Measurements from ENCODE around the gene BOC. TPM values are rescaled to one million over a fixed set of nuclear protein-coding genes. Genes with fewer than 3 reads are reported as not detected.

BOC gene
- total RNA-seq, 1 donor from 2014 or later, result 3.3 TPM

DNA sequence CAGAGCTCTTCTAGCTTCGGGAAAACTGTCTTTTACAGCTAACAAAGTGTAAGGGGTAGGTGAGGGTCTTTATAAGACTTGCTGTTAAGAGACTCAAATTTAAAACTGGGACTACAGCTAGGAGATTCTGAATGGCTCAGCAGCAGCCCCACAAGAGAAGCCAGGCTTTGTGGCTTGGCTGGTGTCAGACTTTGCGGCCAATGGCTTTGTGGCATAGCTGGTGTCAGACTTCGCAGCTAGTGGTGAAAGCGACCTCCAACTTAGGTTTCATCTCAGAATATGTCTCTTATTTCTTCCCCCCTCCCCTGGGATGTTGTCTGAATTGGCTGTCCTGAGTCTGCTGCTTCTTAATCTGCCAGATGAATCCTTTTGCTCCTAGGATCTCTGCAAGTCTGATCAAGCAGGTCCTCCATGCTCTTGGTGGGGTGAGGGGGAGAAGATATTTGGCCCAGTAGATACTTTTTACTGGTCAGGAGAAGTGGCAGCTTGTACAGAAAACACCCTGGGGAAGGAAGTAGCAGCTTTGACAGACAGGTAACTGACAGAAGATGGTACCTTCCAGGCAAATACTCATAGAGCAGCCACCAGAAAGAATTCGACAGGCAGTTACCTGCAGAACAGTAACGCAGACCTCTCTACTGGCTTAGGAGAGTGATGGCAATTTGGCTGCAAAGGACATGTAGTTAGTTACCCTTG, 8.4 kb downstream of the BOC start:
- DNase-seq (ENCODE audit: low spot score in 2 of 2), result no peak
- no peak for FAIRE-seq

- no peak for DNase-seq (ENCODE audit: low spot score in 2 of 2)
- no peak for FAIRE-seq
Observed at GRCh38 chr3:113220721-113221120, 9.4 kb downstream of the BOC start.

GRCh38 chr3:113221721-113222257, 10.4 kb downstream of the BOC start:
- FAIRE-seq (no peak), DNase-seq (ENCODE audit: low spot score in 2 of 2) (no peak)

DNA sequence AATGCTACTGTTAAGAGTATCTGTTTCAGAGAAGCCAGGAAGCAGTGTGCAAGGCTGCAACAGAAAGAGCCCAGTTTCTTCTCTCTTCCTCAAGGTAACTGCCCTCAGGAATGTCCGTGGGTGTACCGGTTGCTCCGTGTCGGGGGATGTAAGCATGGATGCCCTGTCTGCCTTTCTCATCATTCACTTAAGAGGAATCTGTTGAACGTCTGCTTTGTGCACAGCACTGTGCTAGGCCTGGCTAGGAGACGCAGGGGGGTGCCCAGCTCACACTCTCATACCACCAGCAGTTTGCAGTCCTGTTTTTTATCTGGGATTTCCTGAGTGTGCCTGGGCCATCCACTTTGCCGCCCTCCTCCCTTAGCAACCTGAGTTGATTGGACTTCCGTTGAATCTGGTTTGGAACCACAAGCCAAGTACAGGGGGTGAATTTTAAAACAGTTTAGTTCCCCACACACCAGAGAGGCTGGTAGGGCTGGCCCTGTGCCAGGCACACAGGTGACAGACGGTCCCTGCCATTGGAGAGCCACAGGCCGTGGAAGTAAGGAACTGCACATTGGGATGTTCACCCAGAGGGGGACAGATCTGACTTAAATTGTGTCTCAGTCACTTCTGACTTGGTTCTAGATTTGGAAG, 11.2 kb downstream of the BOC start:
- DNase-seq (ENCODE audit: low spot score in 2 of 2), result no peak
- FAIRE-seq, result no peak

DNA sequence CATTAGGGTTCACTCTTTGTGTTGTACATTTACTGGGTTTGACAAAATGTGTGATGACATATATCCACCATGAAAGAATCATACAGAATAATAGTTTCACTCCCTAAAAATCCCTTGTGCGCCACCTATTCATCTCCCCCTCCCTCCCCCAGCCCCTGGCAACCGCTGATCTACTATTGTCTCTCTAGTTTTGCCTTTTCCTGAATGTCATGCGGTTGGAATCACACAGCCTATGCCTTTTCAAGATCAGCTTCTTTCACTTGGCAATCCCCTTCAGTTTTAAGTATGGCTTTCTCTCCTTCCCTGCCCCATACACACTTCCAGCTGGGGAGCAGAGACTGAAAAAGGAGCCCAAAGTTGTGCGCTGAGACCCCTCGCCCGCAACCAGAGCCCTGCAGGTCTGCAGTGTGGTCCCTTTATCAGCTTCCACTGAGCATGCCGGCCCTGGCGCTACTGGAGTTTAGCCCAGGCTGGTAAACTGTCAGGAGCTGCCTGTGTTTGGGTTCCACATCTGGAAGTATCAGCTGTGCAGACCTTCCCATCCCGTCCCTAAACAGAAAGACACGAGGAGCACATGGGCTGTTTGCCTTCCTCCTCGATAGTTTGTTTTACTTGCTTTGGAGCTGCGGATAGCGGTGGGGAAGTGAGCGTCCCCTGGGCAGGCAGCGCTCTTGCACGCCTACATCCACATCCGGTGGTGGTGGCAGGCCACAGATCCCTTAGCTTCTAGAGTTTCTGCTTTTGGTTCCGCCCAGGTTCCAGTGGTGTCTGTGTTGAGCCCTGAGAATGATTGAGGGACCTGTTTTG, 12.3 kb downstream of the BOC start:
- no peak for DNase-seq (ENCODE audit: low spot score in 2 of 2)
- FAIRE-seq, result no peak

DNA sequence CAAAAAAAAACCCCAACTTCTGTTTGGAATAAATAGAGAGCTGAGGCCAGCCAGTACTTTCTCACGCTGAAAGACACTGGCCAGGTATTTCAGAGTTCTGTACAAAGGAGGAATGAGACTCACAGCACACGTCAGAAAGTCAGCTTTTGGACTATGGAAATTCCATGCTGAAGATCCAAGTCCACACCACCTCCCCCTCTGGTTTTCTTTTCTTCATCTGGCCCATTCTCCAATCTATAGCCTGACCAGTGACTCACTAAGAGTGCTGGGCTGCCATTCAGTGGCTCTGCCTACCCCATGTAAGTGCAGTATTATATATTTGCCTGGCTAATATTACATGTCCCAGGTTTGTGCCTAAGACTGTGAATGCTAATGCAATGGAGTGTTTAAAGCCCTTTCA, 13.9 kb downstream of the BOC start:
- FAIRE-seq (no peak), DNase-seq (ENCODE audit: low spot score in 2 of 2) (no peak)

DNA sequence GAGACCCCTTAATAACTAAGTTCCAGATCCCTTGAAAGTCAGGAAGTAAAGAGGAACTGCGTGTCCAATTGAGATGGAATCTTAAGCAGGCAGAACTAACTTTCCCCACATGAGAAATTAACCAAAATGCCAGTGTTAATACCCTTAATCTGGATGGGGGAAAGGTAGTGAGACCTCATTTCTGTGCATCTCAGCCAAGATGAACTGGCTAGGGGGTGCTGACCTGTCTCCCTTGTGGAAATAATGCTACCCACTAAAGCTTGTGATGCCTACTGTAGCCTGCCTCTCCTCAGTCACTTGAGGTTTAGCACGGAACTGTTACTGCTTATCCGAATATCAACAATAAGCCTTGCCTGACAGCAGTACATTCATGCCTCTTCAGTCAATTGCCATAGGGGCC, 15.1 kb downstream of the BOC start:
- FAIRE-seq, result no peak
- DNase-seq (ENCODE audit: low spot score in 2 of 2), result no peak

DNA sequence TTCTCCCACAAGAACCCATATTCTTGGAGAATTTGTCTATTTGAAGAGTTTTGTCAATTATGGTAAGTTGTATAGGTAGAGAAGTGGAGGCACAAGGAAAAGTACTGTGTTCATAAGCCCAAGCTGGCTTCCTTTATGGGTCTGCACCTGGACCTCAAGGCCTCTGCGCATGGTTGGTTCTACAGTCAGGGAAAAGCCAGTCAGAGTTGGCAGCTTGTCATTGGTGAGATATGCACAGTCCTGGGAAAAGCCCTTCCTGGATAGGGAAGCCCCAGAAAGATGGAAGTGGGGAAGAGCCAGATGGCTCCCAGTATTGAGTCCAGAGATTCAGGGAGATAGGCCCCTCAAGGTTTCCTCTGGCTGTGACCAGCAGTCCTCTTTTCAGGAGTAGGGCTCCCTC, 15.8 kb downstream of the BOC start:
- no peak for FAIRE-seq

DNA sequence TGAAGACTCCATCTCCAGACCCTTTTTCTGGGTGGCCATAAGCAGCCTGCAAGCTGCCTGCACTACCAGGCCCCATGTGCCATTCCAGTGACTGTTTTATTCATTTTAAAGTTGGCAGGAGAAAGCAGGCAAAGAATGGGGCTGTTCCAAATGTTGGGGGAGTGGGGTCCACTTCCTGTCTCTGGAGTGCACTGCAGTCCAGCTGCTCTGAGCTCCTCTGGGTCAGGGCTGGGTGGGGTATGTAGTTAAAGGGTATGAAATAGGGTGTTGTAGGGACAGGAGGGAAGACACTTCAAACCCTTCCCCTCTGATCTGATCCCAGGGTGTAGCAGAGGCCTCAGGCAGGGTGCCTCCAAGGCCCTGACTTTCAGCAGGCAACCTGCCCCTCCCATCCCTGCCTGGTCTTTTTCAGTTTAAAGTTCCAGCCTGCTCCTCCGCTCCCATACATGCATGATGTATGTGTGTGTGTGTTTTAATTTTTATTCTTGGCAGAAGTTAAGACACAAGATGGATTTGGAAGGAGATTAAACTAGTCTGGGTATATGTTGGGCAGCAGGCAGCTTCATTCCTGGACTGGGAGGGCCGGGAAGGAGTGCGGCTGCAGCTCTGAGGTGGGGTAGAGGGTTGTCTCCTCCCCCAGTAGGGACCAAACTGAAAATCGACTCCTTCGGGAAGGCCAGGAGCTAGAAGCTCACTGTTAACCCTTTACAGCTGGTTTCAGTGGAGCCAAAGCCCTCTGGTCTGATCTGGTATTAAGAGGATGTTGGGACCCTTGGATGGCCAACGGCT, 17.3 kb downstream of the BOC start:
- no peak for DNase-seq (ENCODE audit: low spot score in 2 of 2)
- FAIRE-seq, result no peak

More for the DNA sequence above, 15.8 kb downstream of the BOC start:
- no peak for DNase-seq (ENCODE audit: low spot score in 2 of 2)

GRCh38 chr3:113231391-113231790, 20.0 kb downstream of the BOC start:
- FAIRE-seq, result no peak
- no peak for DNase-seq (ENCODE audit: low spot score in 2 of 2)

GRCh38 chr3:113231827-113232253, 20.5 kb downstream of the BOC start:
- FAIRE-seq (no peak), DNase-seq (ENCODE audit: low spot score in 2 of 2) (no peak)

DNA sequence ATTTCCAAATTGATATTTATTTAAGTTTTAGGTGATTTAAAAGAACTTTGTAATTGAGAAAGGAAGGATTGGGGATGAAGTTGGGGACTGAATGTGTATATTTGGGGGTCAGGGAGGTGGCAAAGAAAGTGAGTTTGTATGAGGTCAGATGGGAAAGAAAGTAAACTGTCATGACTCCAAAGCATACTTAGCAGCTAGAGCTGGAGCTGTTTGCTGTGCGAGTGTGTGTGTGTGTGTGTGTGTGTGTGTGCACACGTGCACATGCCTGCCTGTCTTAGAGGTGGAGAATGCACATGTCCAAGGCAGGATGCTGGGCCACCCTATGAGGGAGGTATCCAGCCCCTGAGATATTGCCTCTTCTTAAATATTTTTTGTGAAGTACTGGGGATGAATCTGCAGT, 21.0 kb downstream of the BOC start:
- no peak for FAIRE-seq
- no peak for DNase-seq (ENCODE audit: low spot score in 2 of 2)

GRCh38 chr3:113233497-113233896, 22.1 kb downstream of the BOC start:
- FAIRE-seq (no peak), DNase-seq (ENCODE audit: low spot score in 2 of 2) (no peak)

GRCh38 chr3:113234028-113234427, 22.7 kb downstream of the BOC start:
- FAIRE-seq (no peak), DNase-seq (ENCODE audit: low spot score in 2 of 2) (no peak)

DNA sequence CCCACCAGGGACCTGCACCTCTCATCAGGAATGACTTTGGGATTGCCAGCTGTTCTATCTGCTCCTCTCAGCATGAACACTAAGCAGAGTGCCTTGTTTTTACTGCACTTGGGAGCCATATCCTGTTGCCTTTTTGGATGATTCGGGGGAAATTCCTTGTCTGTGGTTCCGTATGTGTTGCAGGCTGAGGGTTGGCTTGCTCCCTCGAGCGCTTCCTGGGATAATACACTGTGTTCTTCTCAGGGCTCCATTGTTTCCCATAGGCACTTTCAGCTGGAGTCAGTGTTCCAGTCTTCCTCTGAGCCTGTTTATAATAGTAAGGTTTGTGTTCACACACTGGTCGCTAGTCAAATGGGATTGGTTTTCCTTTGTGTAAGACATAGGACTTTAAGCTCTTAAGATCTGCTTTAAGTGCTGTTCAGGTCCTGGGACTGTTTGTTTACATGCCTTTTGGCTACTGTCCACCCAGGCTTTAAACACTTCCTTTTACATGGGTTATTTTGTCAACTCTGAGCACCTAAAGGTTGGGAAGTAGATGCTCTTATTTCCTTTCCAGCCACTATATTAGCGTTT, 23.4 kb downstream of the BOC start:
- no peak for FAIRE-seq
- DNase-seq (ENCODE audit: low spot score in 2 of 2), result no peak

DNA sequence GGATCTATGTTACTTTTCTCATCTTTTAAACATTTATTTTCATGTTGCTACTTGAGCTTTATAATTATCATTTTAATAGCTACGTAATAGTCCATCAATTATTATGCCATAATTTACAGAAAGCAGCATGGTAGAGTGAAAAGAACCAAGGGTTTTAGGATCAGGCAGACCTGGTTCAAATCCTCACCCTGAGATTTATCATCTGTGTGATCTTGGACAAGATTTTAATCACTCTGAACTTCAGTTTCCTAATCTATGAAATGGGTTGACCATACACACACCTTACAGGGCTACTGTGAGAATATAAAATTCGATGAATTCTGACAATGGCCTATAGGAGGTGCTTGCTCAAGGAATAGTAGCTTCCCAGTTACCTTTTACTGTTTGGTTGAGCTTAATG, 27.1 kb downstream of the BOC start:
- no peak for DNase-seq (ENCODE audit: low spot score in 2 of 2)
- no peak for FAIRE-seq

- no peak for FAIRE-seq
- DNase-seq (ENCODE audit: low spot score in 2 of 2), result no peak
Observed at GRCh38 chr3:113240841-113241240, 29.5 kb downstream of the BOC start.

GRCh38 chr3:113241292-113242095, 30.1 kb downstream of the BOC start:
- FAIRE-seq (no peak), DNase-seq (ENCODE audit: low spot score in 2 of 2) (no peak)

DNA sequence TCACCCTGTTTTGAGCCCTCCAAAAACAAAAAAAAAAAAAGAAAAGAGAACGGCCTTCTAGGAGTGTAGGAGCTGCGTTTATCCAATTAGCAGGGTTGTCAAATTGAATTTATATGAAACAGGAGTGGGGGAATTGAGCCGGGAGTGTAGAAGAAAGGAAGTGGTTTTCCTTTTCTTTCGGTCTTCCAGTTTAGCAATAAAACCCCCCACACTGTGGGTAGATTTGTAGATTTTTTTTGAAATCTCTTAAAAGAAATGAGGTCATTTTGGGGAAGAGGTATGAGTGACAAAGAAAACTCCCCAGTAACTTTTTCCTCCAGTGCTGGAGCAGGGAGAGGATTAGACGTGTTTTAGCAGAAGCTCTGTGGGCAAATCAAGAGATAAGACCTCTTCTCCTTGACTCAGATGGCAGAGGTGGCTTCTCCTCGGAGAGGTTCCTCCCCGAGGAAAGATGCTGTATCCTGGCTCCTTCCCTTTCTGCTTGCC, 30.8 kb downstream of the BOC start:
- DNase-seq (ENCODE audit: low spot score in 2 of 2) (no peak), FAIRE-seq (no peak)

All from frontal cortex (tissue), 4 donors.